ENCODE measurements around the gene CHRNA5. TPM values are rescaled to one million over a fixed set of nuclear protein-coding genes. Genes with fewer than 3 reads are reported as not detected.

Gene CHRNA5
- total RNA-seq, 4 donors from 2014 or later, result 0.63 to 3.1 (median 1.8) TPM

- TF ChIP-seq CTCF (IDR thresholded peaks at IDR 0.05), result no peak
- ATAC-seq (ENCODE audit: low FRiP score), result no peak
- no peak for DNase-seq (ENCODE audit: low spot score)
Observed at GRCh38 chr15:78637776-78638435, 72.6 kb downstream of the CHRNA5 start.

GRCh38 chr15:78638658-78639314 lies 73.5 kb downstream of the CHRNA5 start:
- DNase-seq (ENCODE audit: low spot score) (peak; percentile 72), ATAC-seq (ENCODE audit: low FRiP score) (no peak)
- TF ChIP-seq CTCF (IDR thresholded peaks at IDR 0.05), result peak in 1 of 3 donors; percentile 24

GRCh38 chr15:78640527-78641101 lies 75.3 kb downstream of the CHRNA5 start:
- DNase-seq (ENCODE audit: low spot score) (no peak), ATAC-seq (ENCODE audit: low FRiP score) (peak; percentile 26)
- no peak for TF ChIP-seq CTCF (IDR thresholded peaks at IDR 0.05)

- DNase-seq (ENCODE audit: low spot score), result no peak
- TF ChIP-seq CTCF (IDR thresholded peaks at IDR 0.05), result no peak
- peak; percentile 71 for ATAC-seq (ENCODE audit: low FRiP score)
Observed at GRCh38 chr15:78641102-78641748, 75.9 kb downstream of the CHRNA5 start, which contains the start of gene CHRNB4. TSS of gene CHRNB4 (minus strand) at chr15:78641210. CDS start at chr15:78641133, 77 bp downstream.

GRCh38 chr15:78641749-78642275 lies 76.5 kb downstream of the CHRNA5 start:
- ATAC-seq (ENCODE audit: low FRiP score) (no peak), DNase-seq (ENCODE audit: low spot score) (no peak)
- TF ChIP-seq CTCF (IDR thresholded peaks at IDR 0.05), result no peak

- TF ChIP-seq CTCF (IDR thresholded peaks at IDR 0.05), result no peak
- ATAC-seq (ENCODE audit: low FRiP score) (no peak), DNase-seq (ENCODE audit: low spot score) (no peak)
Observed at GRCh38 chr15:78642331-78642730, 77.0 kb downstream of the CHRNA5 start.

Small RNAs within 50 kb of the gene (small RNA-seq; reads per million reads assigned to genes)
- not detected for gene AC067863.2

Other genes starting within 250 kb of the CHRNA5 start
- 1 to 10 TPM in 1 of 4 donors, not detected in 3; 1.6 TPM for gene CRABP1, start 225.2 kb upstream of the CHRNA5 start, total RNA-seq
- gene IREB2, start 127.3 kb upstream of the CHRNA5 start, total RNA-seq, result 10 to 100 TPM; 24.0 to 46.5 (median 33.2) TPM
- 1 to 10 TPM; 3.8 to 8.0 (median 4.8) TPM for gene HYKK, start 57.9 kb upstream of the CHRNA5 start, total RNA-seq
- 100 to 1,000 TPM in 3 of 4 donors, 10 to 100 TPM in 1; 88.9 to 143 (median 129) TPM for gene PSMA4, start 25.1 kb upstream of the CHRNA5 start, total RNA-seq
- gene CHRNA3, start 55.5 kb downstream of the CHRNA5 start, total RNA-seq, result 1 to 10 TPM in 1 of 4 donors, under 1 TPM in 1, not detected in 2; 0.09 to 1.3 TPM
- gene CHRNB4, start 75.7 kb downstream of the CHRNA5 start, total RNA-seq, result not detected
- 1 to 10 TPM; 4.4 to 7.8 (median 6.3) TPM for gene ADAMTS7, start 245.9 kb downstream of the CHRNA5 start, total RNA-seq